Osteocyte (in vitro differentiated cells): Measurements from ENCODE around the gene ULK3. TPM values are rescaled to one million over a fixed set of nuclear protein-coding genes. Genes with fewer than 3 reads are reported as not detected.

Experiments used
- DNase-seq: peaks from one replicate; pipeline ENCODE4 v3.0.0; 2021; ENCODE audit warnings: mixed read lengths; ENCODE audit not compliant: unreplicated experiment; ENCODE audit errors: extremely low spot score
- H3K27ac Mint-ChIP-seq: one replicate; pipeline ENCODE4 v1.8.0; 2021; ENCODE audit warnings: mild to moderate bottlenecking, mixed read lengths; ENCODE audit not compliant: unreplicated experiment
- H3K27me3 Mint-ChIP-seq: one replicate; pipeline ENCODE4 v1.8.0; 2021; ENCODE audit warnings: mixed read lengths; ENCODE audit not compliant: unreplicated experiment
- H3K36me3 Mint-ChIP-seq: one replicate; pipeline ENCODE4 v1.8.0; 2021; ENCODE audit warnings: mixed read lengths; ENCODE audit not compliant: unreplicated experiment
- H3K4me1 Mint-ChIP-seq: one replicate; pipeline ENCODE4 v1.8.0; 2021; ENCODE audit warnings: mixed read lengths; ENCODE audit not compliant: unreplicated experiment
- H3K4me3 Mint-ChIP-seq: one replicate; pipeline ENCODE4 v1.8.0; 2021; ENCODE audit warnings: mild to moderate bottlenecking, moderate library complexity, mixed read lengths; ENCODE audit not compliant: unreplicated experiment
- H3K9me3 Mint-ChIP-seq: one replicate; pipeline ENCODE4 v1.8.0; 2021; ENCODE audit warnings: mixed read lengths; ENCODE audit not compliant: unreplicated experiment
- microRNA-seq: library from miRNA; unstranded; fragments of <30 nt; microRNA quantifications from one replicate; pipeline ENCODE4 v1.1.0, GENCODE V29; 2020; ENCODE audit not compliant: unreplicated experiment
- total RNA-seq: library from RNA; stranded (reverse); gene quantifications from 2 replicates; pipeline ENCODE4 v1.2.1, GENCODE V29; 2021
- TF ChIP-seq, protein P1 (sequence below): fragments of 200-600 bp; sonication (generic); IDR thresholded peaks from 2 replicates; pipeline ENCODE4 v1.5.0; 2021; ENCODE audit warnings: antibody characterized with exemption, mild to moderate bottlenecking, moderate library complexity

ULK3 gene
- total RNA-seq, 1 donor from 2014 or later, result 32.4 TPM

GRCh38 chr15:74788683-74789151, 54.2 kb downstream of the ULK3 start:
- TF ChIP-seq, protein P1, sequence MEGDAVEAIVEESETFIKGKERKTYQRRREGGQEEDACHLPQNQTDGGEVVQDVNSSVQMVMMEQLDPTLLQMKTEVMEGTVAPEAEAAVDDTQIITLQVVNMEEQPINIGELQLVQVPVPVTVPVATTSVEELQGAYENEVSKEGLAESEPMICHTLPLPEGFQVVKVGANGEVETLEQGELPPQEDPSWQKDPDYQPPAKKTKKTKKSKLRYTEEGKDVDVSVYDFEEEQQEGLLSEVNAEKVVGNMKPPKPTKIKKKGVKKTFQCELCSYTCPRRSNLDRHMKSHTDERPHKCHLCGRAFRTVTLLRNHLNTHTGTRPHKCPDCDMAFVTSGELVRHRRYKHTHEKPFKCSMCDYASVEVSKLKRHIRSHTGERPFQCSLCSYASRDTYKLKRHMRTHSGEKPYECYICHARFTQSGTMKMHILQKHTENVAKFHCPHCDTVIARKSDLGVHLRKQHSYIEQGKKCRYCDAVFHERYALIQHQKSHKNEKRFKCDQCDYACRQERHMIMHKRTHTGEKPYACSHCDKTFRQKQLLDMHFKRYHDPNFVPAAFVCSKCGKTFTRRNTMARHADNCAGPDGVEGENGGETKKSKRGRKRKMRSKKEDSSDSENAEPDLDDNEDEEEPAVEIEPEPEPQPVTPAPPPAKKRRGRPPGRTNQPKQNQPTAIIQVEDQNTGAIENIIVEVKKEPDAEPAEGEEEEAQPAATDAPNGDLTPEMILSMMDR, result no peak
- H3K4me3 Mint-ChIP-seq, result no peak overlapping the region
- H3K9me3 Mint-ChIP-seq, result no peaks in the 10 kb centered on the region
- no peak overlapping the region for H3K27ac Mint-ChIP-seq
- DNase-seq, result no peak
- H3K36me3 Mint-ChIP-seq, result no peaks in the 10 kb centered on the region
- no peaks in the 10 kb centered on the region for H3K27me3 Mint-ChIP-seq
- H3K4me1 Mint-ChIP-seq, result peaks cover 78% of the 10 kb centered on the region

GRCh38 chr15:74788042-74788682, 54.8 kb downstream of the ULK3 start:
- TF ChIP-seq, protein P1, result no peak
- no peak for DNase-seq
- Mint-ChIP-seq H3K27ac (peak overlapping the region; percentile 85), H3K4me1 (peaks cover 78% of the 10 kb centered on the region), H3K9me3 (no peaks in the 10 kb centered on the region), H3K36me3 (no peaks in the 10 kb centered on the region), H3K4me3 (peak overlapping the region; percentile 30), H3K27me3 (no peaks in the 10 kb centered on the region)

DNA sequence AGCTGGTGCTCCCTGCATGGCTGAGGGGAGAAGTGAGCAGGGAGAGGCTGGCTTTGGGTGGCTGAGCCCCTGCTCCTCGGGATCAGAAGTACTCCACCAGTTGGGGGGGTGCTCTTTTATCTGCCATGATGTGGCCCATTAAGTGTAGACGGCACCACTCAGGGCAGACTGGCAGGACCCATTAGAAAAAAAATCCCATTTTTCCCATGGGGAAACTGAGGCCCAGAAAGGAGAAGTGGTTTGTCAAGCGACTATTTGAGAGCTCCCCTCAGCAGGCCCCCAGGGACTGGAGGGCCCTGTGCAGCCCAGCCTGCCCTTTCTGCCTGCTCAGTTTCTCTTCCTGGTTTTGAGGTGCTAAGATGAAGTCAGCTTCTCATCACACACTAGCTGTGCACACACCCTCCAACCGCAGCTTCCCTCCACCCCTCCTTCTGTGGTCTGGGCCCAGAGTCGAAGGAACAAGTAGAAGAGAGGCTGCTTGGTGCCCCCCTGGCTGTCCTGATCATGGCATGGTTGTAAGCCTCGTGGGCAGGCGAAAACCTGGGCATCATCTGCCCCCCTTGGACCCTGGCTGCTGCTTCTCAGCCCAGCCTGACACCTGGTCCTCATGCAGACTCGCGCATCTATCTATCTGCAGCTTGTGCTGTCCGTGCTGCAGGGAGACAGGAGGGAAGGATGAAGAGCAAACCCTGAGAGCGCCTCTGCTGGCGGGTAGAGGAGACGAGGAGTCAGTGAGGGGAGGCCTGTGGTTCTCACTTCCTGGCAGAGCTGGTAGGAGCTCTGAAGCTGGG, 55.5 kb downstream of the ULK3 start:
- Mint-ChIP-seq H3K36me3 (no peaks in the 10 kb centered on the region), H3K27me3 (no peaks in the 10 kb centered on the region), H3K9me3 (no peaks in the 10 kb centered on the region), H3K4me3 (peak overlapping the region; percentile 30), H3K27ac (peak overlapping the region; percentile 85), H3K4me1 (peaks cover 81% of the 10 kb centered on the region)
- TF ChIP-seq, protein P1, result peak; percentile 64
- DNase-seq, result no peak

GRCh38 chr15:74786551-74787165, 56.3 kb downstream of the ULK3 start:
- Mint-ChIP-seq H3K36me3 (no peaks in the 10 kb centered on the region), H3K9me3 (no peaks in the 10 kb centered on the region), H3K4me1 (peaks cover 76% of the 10 kb centered on the region), H3K27me3 (no peaks in the 10 kb centered on the region), H3K4me3 (no peak overlapping the region), H3K27ac (peak overlapping the region; percentile 27)
- TF ChIP-seq, protein P1, result no peak
- DNase-seq, result no peak

Small RNA genes lying within 50 kb of the gene (microRNA-seq; reads per million reads assigned to microRNA genes)
- gene MIR4513 (not detected), gene MIR6882 (1.6 reads per million)

Other genes with a start within 250 kb of the ULK3 start
- 51.3 and 53.2 TPM in 2 replicates for gene CLK3, start 227.3 kb downstream of the ULK3 start, total RNA-seq
- gene EDC3, start 147.1 kb downstream of the ULK3 start, total RNA-seq, result 42.9 and 54.2 TPM in 2 replicates
- 0.18 and 0.24 TPM in 2 replicates for gene CYP1A1, start 117.6 kb downstream of the ULK3 start, total RNA-seq
- not detected in 2 replicates for gene CYP1A2, start 94.3 kb downstream of the ULK3 start, total RNA-seq
- gene CSK, start 61.1 kb downstream of the ULK3 start, total RNA-seq, result 56.0 and 57.0 TPM in 2 replicates
- not detected in 2 replicates for gene LMAN1L, start 30.3 kb downstream of the ULK3 start, total RNA-seq
- not detected in 2 replicates for gene CPLX3, start 16.5 kb downstream of the ULK3 start, total RNA-seq
- gene SCAMP2, start 30.2 kb upstream of the ULK3 start, total RNA-seq, result 65.0 and 73.4 TPM in 2 replicates
- gene MPI, start 46.9 kb upstream of the ULK3 start, total RNA-seq, result 30.1 TPM in 2 replicates
- 70.4 and 76.5 TPM in 2 replicates for gene FAM219B, start 63.7 kb upstream of the ULK3 start, total RNA-seq
- 152 and 154 TPM in 2 replicates for gene COX5A, start 94.9 kb upstream of the ULK3 start, total RNA-seq
- gene RPP25, start 113.6 kb upstream of the ULK3 start, total RNA-seq, result 19.8 and 20.1 TPM in 2 replicates
- 23.5 and 24.1 TPM in 2 replicates for gene SCAMP5, start 152.4 kb upstream of the ULK3 start, total RNA-seq
- gene PPCDC, start 180.4 kb upstream of the ULK3 start, total RNA-seq, result 11.9 and 12.7 TPM in 2 replicates